ENCODE measurements around the gene SURF1. TPM values are rescaled to one million over a fixed set of nuclear protein-coding genes. Genes with fewer than 3 reads are reported as not detected.

SURF1 gene
- 29.6 and 30.8 TPM in 2 replicates for total RNA-seq

GRCh38 chr9:133356391-133357091 is at the start of gene SURF1, which contains the start of gene SURF2:
TSS of gene SURF1 (minus strand) at chr9:133356487. CDS start at chr9:133356453, 34 bp downstream.
TSS of gene SURF2 (plus strand) at chr9:133356550. CDS start at chr9:133356593, 43 bp downstream.

GRCh38 chr9:133375724-133376654 is 19.7 kb upstream of the SURF1 start, which contains the start of the genes STKLD1 and SURF4:
TSS of gene STKLD1 (plus strand) at chr9:133376366. CDS start at chr9:133376474, 108 bp downstream.
TSS of gene SURF4 (minus strand) at chr9:133376060. CDS start at chr9:133375969, 91 bp downstream.

GRCh38 chr9:133347985-133348717 is 8.1 kb downstream of the SURF1 start, which contains the start of the genes MED22 and RPL7A:
TSS of gene MED22 (minus strand) at chr9:133348131. CDS start at chr9:133346662, 1,469 bp downstream.
TSS of gene RPL7A (plus strand) at chr9:133348218. CDS start at chr9:133348244, 26 bp downstream.

GRCh38 chr9:133335924-133336811 is 20.1 kb downstream of the SURF1 start, which contains the start of gene SURF6:
TSS of gene SURF6 (minus strand) at chr9:133336188. CDS start at chr9:133336132, 56 bp downstream.

Other genes with a start within 250 kb of the SURF1 start
- 16.9 and 32.4 TPM in 2 replicates for gene RALGDS, start 235.2 kb downstream of the SURF1 start, total RNA-seq
- gene GBGT1, start 192.6 kb downstream of the SURF1 start, total RNA-seq = 3.1 and 5.6 TPM in 2 replicates
- gene OBP2B, start 147.2 kb downstream of the SURF1 start, total RNA-seq = not detected in 2 replicates
- gene ABO, start 81.3 kb downstream of the SURF1 start, total RNA-seq = not detected in 2 replicates
- 9.6 and 10.9 TPM in 2 replicates for gene SURF6, start 20.3 kb downstream of the SURF1 start, total RNA-seq
- gene MED22, start 8.4 kb downstream of the SURF1 start, total RNA-seq = 17.9 and 21.5 TPM in 2 replicates
- 2,204 and 2,714 TPM in 2 replicates for gene RPL7A, start 8.3 kb downstream of the SURF1 start, total RNA-seq
- gene SURF2, start 63 bp upstream of the SURF1 start, total RNA-seq = 13.5 and 22.2 TPM in 2 replicates
- gene SURF4, start 19.6 kb upstream of the SURF1 start, total RNA-seq = 459 and 569 TPM in 2 replicates
- gene STKLD1, start 19.9 kb upstream of the SURF1 start, total RNA-seq = 1.2 TPM in 2 replicates
- gene REXO4, start 61.5 kb upstream of the SURF1 start, total RNA-seq = 11.9 and 21.7 TPM in 2 replicates
- 2.2 and 6.0 TPM in 2 replicates for gene ADAMTS13, start 65.9 kb upstream of the SURF1 start, total RNA-seq
- 8.7 and 13.4 TPM in 2 replicates for gene CACFD1, start 103.5 kb upstream of the SURF1 start, total RNA-seq
- 13.2 and 14.1 TPM in 2 replicates for gene SLC2A6, start 122.6 kb upstream of the SURF1 start, total RNA-seq
- not detected in 2 replicates for gene MYMK, start 168.5 kb upstream of the SURF1 start, total RNA-seq
- gene ADAMTSL2, start 178.2 kb upstream of the SURF1 start, total RNA-seq = under 0.01 and 0.15 TPM in 2 replicates